ENCODE data around the gene SOX11. TPM values are rescaled to one million over a fixed set of nuclear protein-coding genes. Genes with fewer than 3 reads are reported as not detected.

SOX11 gene
- total RNA-seq, 1 experiment from 2014 or later = not detected

DNA sequence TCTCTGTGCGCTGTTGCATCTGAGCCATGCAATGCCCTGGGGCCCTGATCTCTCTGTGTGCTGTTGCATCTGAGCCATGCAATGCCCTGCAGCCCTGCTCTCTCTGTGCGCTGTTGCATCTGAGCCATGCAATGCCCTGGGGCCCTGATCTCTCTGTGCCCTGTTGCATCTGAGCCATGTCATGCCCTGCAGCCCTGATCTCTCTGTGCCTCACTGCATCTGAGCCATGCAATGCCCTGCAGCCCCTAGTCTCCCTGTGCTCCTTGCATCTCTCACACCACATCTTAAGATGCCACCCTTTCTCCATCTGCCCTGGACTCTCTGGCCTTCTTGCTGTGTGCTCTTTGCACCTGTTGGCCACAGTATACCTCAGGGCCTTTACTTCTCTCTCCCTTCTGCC is 56.2 kb downstream of the SOX11 start:
- TF ChIP-seq, protein P1, sequence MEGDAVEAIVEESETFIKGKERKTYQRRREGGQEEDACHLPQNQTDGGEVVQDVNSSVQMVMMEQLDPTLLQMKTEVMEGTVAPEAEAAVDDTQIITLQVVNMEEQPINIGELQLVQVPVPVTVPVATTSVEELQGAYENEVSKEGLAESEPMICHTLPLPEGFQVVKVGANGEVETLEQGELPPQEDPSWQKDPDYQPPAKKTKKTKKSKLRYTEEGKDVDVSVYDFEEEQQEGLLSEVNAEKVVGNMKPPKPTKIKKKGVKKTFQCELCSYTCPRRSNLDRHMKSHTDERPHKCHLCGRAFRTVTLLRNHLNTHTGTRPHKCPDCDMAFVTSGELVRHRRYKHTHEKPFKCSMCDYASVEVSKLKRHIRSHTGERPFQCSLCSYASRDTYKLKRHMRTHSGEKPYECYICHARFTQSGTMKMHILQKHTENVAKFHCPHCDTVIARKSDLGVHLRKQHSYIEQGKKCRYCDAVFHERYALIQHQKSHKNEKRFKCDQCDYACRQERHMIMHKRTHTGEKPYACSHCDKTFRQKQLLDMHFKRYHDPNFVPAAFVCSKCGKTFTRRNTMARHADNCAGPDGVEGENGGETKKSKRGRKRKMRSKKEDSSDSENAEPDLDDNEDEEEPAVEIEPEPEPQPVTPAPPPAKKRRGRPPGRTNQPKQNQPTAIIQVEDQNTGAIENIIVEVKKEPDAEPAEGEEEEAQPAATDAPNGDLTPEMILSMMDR (IDR thresholded peaks at IDR 0.05; ENCODE audit: unreplicated experiment) = no peak

DNA sequence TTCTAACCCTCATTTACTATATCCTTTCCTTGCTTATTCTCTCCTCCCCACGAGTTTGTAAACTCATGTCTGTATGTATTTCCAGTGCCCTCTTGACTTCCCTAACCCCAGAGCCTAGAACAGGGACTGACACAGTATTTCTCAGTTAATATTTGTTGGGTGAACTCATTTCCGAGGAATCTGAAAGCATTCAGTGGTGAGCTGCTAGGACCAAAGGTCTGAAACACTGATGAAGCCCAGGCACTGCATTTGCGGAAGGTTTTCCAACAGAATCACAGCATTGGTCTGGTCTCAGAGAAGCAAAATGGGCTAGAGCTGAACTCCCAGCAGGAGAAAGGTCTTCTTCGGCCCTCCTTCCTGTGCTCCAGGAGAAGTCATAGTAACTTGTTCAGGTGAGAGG is 56.8 kb downstream of the SOX11 start:
- CTCF ChIA-PET = no interaction called here
- intact Hi-C loops (cut with micrococcal nuclease; ENCODE audit: unreplicated experiment) = no loop called here
- Mint-ChIP-seq H3K4me1 (ENCODE audit: low read depth, unreplicated experiment) (no peaks in the 10 kb centered on the region), H3K4me3 (ENCODE audit: low read depth, unreplicated experiment) (no peak overlapping the region), H3K27me3 (ENCODE audit: unreplicated experiment) (no peaks in the 10 kb centered on the region), H3K27ac (ENCODE audit: unreplicated experiment) (no peak overlapping the region), H3K36me3 (ENCODE audit: insufficient read depth, unreplicated experiment) (no peaks in the 10 kb centered on the region), H3K9me3 (ENCODE audit: low read depth, unreplicated experiment) (peaks cover 29% of the 10 kb centered on the region)
- TF ChIP-seq, protein P1 (IDR thresholded peaks at IDR 0.05; ENCODE audit: unreplicated experiment) = no peak
- BruUV-seq (replicated peaks) = no TSS peak
- no peak for DNase-seq

More for the DNA sequence above, 56.2 kb downstream of the SOX11 start:
- Mint-ChIP-seq H3K27ac (ENCODE audit: unreplicated experiment) (no peak overlapping the region), H3K4me1 (ENCODE audit: low read depth, unreplicated experiment) (no peaks in the 10 kb centered on the region), H3K4me3 (ENCODE audit: low read depth, unreplicated experiment) (no peak overlapping the region), H3K9me3 (ENCODE audit: low read depth, unreplicated experiment) (peaks cover 31% of the 10 kb centered on the region), H3K27me3 (ENCODE audit: unreplicated experiment) (no peaks in the 10 kb centered on the region), H3K36me3 (ENCODE audit: insufficient read depth, unreplicated experiment) (no peaks in the 10 kb centered on the region)
- CTCF ChIA-PET = no interaction called here
- no TSS peak for BruUV-seq (replicated peaks)
- intact Hi-C loops (cut with micrococcal nuclease; ENCODE audit: unreplicated experiment) = no loop called here
- no peak for DNase-seq

DNA sequence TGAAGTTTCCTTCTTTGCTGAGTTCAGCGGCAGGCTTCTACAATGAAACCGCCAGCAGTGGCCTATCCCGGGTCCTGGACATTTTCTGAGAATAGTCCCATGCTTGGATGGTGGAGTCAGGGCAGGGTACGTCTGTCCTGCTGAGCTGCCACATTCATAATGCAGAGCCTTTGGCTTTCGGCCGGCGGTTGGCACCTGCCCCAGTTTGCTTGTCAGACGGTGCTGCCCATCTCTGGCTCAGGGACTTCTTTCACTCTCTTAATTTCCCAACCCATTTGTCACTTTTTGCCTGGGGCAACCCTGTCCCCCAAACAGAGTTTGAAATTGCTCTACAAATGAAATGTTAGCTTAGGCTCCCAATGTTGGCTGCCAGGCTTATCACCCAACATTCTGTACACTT is 57.2 kb downstream of the SOX11 start:
- BruUV-seq (replicated peaks) = no TSS peak
- CTCF ChIA-PET = no interaction called here

More for the DNA sequence above, 57.2 kb downstream of the SOX11 start:
- no peaks in the 10 kb centered on the region for H3K27me3 Mint-ChIP-seq (ENCODE audit: unreplicated experiment)
- H3K4me3 Mint-ChIP-seq (ENCODE audit: low read depth, unreplicated experiment) = no peak overlapping the region
- peaks cover 29% of the 10 kb centered on the region for H3K9me3 Mint-ChIP-seq (ENCODE audit: low read depth, unreplicated experiment)
- no peak overlapping the region for H3K27ac Mint-ChIP-seq (ENCODE audit: unreplicated experiment)
- DNase-seq = no peak
- TF ChIP-seq, protein P1 (IDR thresholded peaks at IDR 0.05; ENCODE audit: unreplicated experiment) = no peak
- no peaks in the 10 kb centered on the region for H3K36me3 Mint-ChIP-seq (ENCODE audit: insufficient read depth, unreplicated experiment)
- H3K4me1 Mint-ChIP-seq (ENCODE audit: low read depth, unreplicated experiment) = no peaks in the 10 kb centered on the region
- intact Hi-C loops (cut with micrococcal nuclease; ENCODE audit: unreplicated experiment) = no loop called here
